Activated T-cell treated with anti-CD3 and anti-CD28 coated beads, Interleukin-2, amount 50 U/mL, for 1 hour (primary cell): ENCODE data around the gene PRKN.

Experiments used
- DNase-seq: peaks from one replicate; pipeline ENCODE4 v3.0.0-alpha.2; 2020

The PRKN gene

DNA sequence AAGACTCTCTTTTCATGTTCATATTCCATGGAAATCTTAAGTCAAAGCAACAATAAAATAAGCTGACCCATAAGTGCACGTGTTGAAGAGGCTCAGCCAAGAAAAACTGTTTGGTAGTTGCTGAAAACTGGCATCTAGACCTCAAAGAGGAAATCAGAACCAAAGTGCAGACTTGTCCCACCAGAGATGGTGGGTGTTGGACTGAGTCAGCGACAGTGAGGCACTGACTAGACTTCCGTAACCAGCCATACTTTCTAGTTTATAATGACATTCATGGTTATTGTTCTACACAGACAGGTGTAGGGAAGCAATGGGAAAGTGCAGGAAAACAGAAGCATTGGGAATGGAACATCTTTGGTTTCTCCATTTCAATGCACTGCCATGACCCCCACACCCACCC is 1278.0 kb downstream of the PRKN start:
- DNase-seq = no peak

DNA sequence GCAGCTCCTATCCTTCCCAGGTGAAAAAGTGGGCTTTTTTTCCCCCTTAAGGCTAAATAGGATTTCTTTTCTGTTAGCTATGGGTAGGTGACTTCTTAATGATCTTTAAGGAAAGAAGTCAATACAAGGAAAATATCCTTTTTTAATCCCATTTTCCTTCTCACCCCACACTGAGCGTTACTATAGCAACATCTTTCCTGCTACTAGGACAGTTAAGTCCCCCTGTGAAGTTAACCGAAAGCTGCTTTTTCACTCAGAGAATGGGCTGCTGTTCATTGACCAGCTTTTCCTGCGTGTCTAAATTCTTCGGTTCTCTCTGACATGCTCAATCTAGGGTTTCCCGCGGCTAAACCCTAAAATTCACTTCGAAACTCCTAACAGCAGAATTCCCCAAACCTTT is 1280.6 kb downstream of the PRKN start:
- no peak for DNase-seq

DNA sequence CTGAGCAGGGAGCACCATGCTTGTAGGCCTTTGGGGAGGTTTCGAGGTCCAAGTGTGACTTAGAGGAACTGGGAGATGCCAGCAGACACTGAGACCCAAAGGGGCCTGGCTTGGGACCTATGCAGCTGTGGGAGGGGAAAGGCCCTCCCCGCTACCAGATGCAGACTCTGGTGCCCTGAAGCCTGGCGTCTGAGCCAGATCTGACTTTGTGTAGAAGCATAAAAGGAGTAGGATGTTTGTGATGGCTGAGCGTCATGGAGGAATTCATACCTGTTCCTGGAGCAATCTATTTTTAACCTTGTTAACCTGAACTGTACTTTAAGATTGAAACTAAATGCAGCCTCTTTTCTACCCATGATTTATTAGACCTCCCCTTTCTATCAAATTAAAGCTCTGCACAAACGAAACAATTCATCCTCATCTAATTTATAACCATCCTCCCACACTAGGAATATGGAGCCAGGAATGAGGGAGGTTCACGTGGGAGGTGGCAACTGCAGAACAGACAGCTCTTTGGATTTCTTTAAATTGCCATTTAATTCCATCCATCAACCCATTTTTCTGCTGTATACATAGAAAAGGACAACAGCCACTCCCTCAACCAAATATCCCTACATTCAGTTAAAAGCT is 1281.2 kb downstream of the PRKN start:
- no peak for DNase-seq

DNA sequence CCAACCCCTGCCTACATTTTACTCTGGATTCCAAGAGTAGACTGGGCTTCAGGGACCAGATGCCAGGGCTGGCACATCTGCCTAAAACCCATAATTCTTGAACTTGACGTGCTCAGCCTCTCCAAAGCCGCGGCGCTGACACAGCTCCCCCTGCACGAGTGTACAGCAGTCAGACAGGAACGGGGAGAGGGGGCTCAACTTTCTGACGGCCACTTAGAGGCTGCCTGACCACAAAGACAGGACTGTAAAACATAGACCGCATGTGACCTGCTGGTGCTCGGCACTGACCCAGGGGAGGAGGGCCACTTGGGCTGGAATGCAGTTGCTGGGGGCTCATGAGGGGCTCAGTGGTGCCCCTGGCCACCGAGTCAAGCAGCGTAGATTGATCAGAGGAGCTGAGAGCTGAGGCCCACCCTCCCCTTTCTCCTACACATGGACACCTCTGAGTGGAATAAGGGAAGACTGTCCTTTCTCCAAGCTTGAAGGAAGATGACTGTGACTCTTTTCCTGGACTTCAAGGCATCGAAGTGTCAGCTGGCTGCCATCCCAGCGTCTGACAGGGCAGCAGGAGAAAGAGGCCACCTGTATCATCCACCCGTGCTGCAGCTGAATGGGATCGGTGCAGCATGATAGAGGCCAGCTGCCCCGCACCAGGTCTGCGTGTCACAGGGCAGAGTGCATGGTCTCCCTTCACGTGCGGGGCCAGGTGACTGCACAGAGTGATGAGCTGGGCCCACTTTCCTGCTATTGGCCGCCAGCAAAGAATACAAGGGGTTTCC is 1282.4 kb downstream of the PRKN start:
- no peak for DNase-seq

DNA sequence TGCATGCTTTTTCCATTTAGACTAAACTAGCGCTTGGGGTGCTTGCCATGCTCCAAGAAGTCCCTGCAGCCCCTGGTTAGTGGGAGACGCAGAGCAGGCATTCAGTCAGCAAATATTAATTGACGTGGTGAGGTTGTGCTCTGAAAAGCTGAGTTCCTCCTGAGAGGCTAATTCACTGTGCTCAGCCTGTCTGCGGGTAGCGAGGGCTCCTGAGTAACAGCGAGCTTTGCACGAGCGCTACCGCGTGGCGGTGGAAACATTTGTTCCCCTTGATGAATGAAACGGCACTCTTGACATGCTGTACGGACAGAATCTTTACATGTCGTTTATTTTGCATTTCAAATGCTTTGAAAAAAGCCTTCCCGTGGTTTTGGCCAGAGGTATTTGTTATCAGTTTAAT is 1283.1 kb downstream of the PRKN start:
- no peak for DNase-seq

DNA sequence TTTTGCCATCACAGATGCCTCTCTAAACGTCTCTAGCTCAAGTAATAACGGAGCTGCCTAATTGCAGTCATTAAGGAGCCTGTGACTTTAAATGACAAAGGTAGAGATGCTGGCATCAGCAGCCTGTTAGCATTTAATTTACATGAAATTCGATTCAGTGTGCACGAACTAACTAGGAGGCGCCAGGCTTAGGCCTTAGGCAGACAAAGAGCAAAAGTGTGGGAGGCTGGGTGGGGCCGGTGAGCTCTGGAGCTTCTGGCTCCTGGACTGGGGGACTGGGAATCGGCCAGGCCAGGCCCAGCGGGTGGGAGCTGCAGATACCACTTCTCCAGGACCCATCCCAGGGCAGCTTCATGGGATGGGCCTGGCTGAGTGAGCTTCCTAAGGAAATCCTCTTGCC is 1283.7 kb downstream of the PRKN start:
- DNase-seq = no peak

DNA sequence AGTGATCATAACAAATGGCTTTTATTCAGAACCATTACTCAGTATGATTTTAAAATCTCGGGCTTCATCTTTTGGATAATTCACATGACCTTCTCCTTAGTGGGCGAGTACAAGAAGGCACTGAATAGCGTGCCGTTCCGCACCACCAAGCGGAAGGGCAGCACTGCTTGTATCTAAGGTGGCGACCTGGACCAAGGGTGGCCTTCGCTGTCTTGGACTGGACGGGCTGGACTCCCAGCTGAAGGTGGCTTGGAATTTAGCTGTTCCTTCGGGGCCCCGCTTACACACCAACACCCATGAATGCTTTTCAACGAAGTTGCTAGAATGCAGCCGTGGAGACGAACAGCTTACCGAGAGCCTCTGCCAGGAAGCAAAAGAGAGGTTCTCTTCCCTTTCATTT is 1285.1 kb downstream of the PRKN start:
- no peak for DNase-seq

DNA sequence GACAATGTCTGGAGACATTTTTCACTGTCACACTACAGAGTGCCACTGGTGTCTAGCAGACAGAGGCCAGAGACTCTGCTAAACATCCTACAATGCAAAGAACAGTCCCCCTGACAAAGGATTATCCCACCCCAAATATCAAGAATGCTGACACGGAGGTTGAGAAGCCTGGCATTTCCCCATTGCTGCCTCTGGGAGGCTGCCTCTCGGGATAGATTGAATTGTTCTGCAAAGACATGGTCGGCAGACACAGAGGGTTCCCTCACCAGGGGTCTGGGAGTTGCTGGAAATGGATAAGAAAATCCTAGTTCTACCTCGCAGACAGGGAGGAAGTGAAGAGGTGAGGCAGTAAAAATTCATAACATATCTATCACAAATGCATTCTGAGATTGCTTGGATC is 1287.3 kb downstream of the PRKN start:
- DNase-seq = no peak

DNA sequence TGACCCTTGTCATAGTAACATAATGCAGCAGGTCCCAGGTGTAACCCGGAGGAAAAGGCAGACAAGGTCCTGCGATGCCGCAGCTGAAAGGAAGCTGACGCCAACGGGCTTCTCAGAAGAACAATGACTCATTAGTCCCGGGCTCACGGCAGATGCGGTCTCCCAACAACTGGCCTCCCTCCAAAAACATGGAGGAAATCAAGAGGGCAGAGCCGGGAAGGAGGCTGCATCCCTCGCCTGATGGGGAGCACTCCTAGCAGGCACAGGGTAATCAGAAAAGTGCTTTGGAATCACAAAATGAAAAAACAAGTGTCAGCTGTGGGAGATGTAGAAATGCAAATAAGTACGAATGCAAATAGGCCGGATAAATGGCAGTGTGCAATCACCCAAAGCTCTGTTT is 1288.5 kb downstream of the PRKN start:
- no peak for DNase-seq

DNA sequence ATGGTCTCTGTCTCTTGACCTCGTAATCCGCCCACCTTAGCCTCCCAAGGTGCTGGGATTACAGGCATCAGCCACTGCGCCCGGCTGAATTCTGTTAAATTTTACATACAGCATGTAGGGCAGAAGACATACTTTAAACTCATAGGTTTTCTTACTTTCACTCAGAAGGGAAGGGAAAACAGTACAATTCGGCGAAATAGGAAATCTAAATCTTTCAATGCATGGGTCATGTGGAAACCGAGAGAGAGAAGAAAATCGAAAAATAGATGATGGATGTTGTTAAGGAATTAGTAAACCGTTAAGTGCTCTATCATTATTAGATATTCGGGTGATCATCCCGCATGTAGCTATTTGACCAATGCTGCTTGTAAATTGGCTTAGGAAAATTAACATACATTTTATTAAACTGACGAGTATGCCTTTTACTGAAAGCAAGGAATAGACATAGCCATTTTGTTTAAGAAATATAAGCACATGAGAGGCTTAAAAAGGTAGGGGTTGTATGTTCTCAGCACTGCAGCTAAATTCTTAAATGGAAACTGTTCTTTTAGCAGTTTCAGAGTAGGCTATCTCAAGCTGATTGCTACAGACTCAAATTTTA is 1289.0 kb downstream of the PRKN start:
- no peak for DNase-seq

DNA sequence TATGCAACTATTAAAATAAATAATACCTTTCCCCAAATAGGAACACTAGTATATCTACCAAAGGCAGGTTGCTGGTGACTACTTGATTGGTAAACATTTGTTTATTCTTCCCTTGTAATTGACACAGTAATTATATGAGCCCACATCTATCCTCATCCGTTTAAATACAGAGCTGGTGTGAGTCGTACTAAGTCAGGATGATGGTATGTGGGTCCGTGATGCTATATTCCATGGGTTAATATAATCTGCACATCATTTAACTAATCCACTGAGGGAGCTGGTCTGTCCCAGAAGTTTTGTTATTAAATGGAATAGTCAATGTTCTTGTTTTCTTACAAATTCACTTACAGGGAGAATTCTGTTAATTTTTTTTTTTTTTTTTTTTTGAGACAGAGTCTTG is 1289.7 kb downstream of the PRKN start:
- no peak for DNase-seq

DNA sequence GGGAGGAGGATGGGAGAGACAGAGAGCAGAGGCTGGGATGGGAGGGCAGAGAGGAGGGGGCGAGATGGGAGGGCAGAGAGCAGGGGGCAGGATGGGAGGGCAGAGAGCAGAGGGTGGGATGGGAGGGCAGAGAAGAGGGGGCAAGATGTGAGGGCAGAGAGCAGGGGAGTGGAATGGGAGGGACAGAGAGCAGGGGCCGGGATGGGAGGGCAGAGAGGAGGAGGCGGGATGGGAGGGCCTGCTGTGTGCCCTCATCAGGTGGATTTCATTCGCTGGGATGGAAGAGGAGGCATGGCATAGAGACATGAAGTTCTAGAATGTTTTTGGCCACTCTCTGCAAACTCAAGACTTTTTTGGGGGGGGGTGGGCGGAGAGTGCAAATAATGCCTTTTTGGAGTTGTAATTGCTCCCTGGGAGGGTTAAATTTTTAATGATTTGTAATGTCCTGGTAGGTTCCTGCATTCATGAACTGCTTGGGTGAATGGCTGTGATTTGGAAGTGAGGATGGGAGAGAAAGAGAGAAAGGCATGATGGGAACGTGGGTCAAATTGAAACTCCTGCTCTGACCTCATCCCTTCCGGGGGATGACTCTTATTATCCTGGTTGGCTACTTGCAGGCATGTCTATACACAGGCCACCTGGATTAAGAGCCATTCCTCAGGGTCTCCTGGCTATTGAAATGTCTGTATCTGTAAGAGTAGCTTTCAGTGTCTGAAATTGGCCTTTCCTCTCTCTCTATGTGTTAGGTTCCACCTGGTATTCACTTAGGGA is 1291.3 kb downstream of the PRKN start:
- DNase-seq = no peak

DNA sequence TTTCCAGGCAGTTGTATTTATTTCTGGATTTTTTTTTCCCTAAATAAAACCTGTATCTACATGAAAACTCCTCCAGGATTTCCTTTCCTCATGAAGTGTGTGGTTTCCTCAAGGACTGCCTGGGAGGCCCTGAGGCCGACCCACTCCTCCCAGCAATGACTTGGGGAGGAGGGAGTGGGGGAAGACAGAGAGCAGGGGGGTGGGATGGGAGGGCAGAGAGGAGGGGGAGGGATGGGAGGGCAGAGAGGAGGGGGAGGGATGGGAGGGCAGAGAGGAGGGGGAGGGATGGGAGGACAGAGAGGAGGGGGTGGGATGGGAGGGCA is 1291.9 kb downstream of the PRKN start:
- no peak for DNase-seq

DNA sequence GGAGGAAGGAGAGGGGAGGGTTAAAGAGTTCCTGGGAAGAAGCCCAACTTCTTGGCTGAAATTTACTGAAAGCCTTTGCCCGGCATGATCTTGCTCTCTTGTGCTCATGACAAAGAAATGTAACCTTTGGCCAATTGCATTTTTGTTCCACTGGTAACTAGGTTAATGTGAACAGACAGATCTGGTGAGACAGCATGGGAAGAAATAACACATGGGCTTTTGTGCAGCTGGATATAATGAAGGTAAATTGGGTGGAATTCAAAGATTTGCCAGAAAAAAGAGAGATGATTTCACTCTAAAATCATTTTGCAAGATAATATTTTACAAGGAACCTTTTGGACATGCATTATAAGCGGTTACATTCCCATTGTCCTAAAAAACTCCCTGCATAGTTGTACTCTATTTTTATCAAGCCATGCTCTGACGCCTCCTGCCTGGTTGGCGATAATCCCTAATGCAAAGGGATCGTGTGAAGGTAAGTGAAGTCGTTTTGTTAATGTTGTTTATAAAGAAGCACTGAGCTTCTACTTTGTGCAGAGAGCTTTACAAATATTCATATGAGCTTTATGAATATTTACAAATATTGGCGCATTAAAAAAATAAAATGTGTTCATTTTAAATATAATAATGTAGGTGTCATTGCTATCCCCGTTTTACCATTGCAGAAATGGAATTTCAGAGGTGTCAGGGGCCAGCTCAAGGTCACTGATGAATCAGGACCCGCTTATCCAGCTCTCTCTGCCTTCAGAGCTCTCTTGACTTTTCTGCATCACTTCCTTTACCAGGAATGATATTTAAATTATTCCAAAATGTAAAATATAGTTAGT is 1292.4 kb downstream of the PRKN start:
- DNase-seq = no peak

DNA sequence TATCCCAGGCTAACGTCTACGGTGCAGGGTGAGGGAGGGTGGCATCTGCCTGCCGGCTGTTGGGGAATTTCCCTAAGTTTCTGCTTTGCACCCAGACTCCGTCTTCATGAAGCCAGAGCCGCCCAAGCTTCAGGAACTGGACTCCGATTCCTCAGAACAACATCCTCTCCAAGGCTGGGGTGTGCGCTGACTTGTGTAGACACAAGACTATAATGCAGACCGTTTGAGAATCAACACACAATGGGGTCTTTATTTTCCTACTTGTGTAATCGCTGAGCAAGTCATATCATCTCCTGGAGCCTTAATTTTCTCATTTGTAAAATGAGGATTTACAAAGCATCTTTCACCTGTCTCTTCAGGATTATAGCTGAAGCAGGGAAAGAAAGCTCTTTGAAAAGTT is 1293.2 kb downstream of the PRKN start:
- no peak for DNase-seq

DNA sequence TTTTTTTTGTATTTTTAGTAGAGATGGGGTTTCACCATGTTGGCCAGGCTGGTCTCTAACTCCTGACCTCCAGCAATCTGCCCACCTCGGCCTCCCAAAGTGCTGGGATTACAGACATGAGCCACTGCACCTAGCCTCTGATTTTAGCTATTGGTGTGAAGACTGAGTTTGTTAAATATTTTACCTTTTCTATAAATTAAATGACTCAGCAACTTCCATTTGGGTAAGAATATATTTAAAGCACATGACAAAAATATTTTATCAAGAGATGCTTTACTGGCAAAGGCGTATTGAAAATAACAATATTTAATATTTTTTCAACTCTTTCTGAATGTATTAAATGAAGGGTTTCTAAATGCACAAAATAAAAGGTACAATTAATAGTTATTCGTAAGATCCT is 1295.0 kb downstream of the PRKN start:
- DNase-seq = no peak

DNA sequence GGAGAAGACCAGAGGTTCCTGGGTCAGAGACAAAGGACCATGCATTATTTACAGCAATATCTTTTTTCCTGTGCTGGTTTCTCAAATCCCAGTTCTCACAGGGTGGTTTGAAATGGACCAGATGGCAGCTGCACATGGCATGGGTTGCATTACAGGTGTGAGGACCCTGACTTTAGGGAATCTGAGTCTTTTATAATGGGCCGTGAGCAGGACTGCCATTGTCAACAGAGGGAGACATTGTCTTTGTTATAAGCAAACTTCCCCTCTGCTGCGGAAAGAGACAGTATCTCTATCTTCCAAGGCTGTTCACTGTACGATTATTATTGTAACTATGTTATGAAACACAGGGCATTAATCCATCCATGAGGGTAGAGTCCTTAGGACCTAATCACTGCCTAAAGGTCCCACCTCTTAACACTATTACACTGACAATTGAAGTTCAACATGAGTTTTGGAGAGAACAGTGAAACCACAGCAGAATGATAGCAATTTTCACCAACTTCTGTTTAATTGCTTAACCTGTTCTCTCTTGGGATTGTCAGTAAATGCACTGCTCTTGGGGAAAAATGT is 1297.6 kb downstream of the PRKN start:
- DNase-seq = no peak

DNA sequence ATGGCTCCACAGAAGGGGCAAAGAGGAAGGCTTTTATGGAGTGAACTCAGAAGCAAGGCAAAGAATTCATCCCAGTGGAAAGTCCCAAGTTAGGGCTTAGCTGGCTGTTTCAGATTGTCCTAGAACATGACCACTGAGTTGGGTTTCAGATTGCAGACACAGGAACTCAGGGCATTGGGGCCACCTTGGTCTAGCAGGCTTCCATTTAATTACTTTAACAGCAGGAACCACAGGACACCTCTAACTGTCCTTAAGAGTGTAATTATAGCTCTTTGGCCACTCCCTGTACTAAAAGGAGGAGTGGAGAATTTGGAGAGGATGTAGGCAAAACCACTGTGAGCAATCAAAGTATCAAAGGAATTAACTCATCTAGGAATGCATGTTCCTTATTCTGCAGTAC is 1303.1 kb downstream of the PRKN start:
- no peak for DNase-seq

DNA sequence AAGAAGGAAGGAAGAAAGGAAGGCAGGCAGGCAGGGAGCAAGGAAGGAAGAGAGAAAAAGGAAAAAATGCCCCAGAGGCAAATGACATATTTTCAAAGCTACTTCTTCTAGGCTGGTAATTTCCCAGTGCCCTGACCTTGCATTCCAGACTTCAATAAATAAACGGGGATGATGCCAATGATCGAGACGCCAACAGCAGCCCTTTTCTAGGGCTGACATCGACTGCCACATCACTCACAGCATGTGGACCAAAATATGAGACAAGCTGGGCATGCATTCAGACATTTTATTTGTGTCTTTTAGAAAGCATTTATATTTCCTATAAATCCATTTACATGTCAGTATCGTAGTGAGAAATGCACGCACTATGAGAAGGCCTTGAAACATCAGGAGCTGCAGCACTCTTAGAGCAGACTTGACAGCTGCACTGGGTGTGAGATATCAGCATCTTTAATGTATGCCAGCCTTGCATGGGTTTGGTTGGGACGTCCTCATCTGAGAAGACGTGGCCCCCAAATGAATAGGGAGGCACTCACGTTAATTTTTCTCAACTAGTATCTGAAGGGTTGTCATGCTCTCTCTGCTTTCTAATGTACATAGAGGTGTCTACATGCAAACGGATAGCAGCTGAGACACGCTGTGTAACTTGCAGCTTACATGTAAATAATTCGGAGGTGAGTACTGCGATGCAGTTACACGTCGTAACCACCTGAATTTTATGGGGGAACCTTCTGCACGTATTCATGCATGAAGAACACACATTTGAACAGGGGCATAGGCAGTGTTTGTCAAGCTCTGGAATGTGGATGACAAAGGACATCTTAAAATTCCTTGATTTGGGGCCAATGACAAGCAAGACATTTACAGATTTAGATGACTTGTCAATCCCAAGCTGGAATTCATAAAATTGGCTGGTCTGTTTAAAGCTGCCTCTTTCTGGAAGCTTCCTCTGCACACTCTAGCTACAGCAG is 1304.6 kb downstream of the PRKN start:
- DNase-seq = no peak

DNA sequence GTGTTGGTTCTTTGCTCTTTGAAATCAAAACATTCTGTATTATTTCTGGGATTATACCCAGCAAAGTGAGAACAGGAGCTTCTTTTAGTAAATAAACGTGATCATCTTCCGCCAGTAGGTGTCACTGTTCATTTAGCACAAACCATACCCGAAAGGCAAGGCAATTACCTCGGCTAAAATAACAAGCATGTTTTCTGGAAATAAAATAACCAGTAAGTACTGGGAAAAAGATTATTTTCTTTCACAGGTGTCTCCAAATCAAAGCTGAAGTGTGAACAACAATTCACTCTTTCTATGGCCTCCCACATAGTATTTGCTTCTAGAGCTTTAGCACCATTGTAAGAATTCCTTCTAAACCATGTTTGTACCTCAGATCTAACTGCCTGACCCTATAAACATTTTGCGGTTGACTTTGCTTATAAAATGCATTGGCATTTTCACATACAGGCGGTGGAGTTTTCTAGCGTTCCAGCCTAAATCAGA is 1309.1 kb downstream of the PRKN start:
- DNase-seq = no peak
